WERI-Rb-1 (cell line): ENCODE measurements around the gene PPP1R9A.
"Not testable (repeated sequence)": the region's sequence is repeated elsewhere in the genome, so short reads cannot be mapped to it uniquely, and the experiment has no call there.

ENCODE experiments used
- DNase-seq: peaks from one replicate; pipeline ENCODE4 v3.0.0-alpha.2; 2020
- H3K27ac ChIP-seq: fragments of 250-450 bp; sonication (Bioruptor Pico); 2 replicates; pipeline ENCODE4 v1.5.1; 2020; ENCODE audit warnings: mild to moderate bottlenecking, moderate library complexity
- H3K27me3 ChIP-seq: fragments of 250-450 bp; sonication (Bioruptor Pico); 2 replicates; pipeline ENCODE4 v1.5.1; 2021; ENCODE audit warnings: mild to moderate bottlenecking, low read depth, moderate library complexity; ENCODE audit not compliant: insufficient read depth, severe bottlenecking
- H3K36me3 ChIP-seq: fragments of 250-450 bp; sonication (Bioruptor Pico); 2 replicates; pipeline ENCODE4 v1.5.1; 2020; ENCODE audit warnings: mild to moderate bottlenecking, moderate library complexity
- H3K4me3 ChIP-seq: 2 replicates; pipeline ENCODE4 v1.5.1; 2011; ENCODE audit warnings: low read depth, mild to moderate bottlenecking, control low read depth, low read length
- H3K9me3 ChIP-seq: fragments of 250-450 bp; sonication (Bioruptor Pico); 2 replicates; pipeline ENCODE4 v1.5.1; 2021; ENCODE audit warnings: mild to moderate bottlenecking, moderate library complexity; ENCODE audit not compliant: severe bottlenecking
- CTCF ChIP-seq: IDR thresholded peaks from 2 replicates; pipeline ENCODE4 v1.5.1; 2011; ENCODE audit warnings: low read depth, mild to moderate bottlenecking, control low read depth, inconsistent platforms, low read length

The PPP1R9A gene

GRCh38 chr7:94999069-94999351 lies 91.6 kb downstream of the PPP1R9A start:
- no peaks in the 10 kb centered on the region for H3K27me3 ChIP-seq
- no peaks in the 10 kb centered on the region for H3K36me3 ChIP-seq
- H3K9me3 ChIP-seq = no peaks in the 10 kb centered on the region
- DNase-seq = no peak
- TF ChIP-seq CTCF = no peak
- no peak overlapping the region for H3K27ac ChIP-seq
- H3K4me3 ChIP-seq = no peak overlapping the region

GRCh38 chr7:94999601-95000000 lies 92.2 kb downstream of the PPP1R9A start:
- not testable (repeated sequence) for H3K36me3 ChIP-seq, H3K27me3 ChIP-seq, DNase-seq, H3K27ac ChIP-seq, H3K4me3 ChIP-seq, H3K9me3 ChIP-seq

- TF ChIP-seq CTCF = no peak
These were observed 93.9 kb downstream of the PPP1R9A start for GRCh38 chr7:95001258-95001657.

GRCh38 chr7:95001815-95002561 lies 94.6 kb downstream of the PPP1R9A start:
- no peak for TF ChIP-seq CTCF
- no peak overlapping the region for H3K27ac ChIP-seq
- H3K9me3 ChIP-seq = no peaks in the 10 kb centered on the region
- no peaks in the 10 kb centered on the region for H3K27me3 ChIP-seq
- no peak overlapping the region for H3K4me3 ChIP-seq
- no peak for DNase-seq
- H3K36me3 ChIP-seq = no peaks in the 10 kb centered on the region

More at GRCh38 chr7:95001258-95001657, 93.9 kb downstream of the PPP1R9A start:
- Histone ChIP-seq H3K27ac (no peak overlapping the region), H3K4me3 (no peak overlapping the region), H3K36me3 (no peaks in the 10 kb centered on the region), H3K27me3 (no peaks in the 10 kb centered on the region), H3K9me3 (no peaks in the 10 kb centered on the region)
- no peak for DNase-seq

GRCh38 chr7:95002775-95003174 lies 95.4 kb downstream of the PPP1R9A start:
- Histone ChIP-seq H3K27ac (no peak overlapping the region), H3K4me3 (no peak overlapping the region), H3K27me3 (no peaks in the 10 kb centered on the region), H3K36me3 (no peaks in the 10 kb centered on the region), H3K9me3 (no peaks in the 10 kb centered on the region)
- DNase-seq = no peak
- no peak for TF ChIP-seq CTCF

- Histone ChIP-seq H3K36me3 (no peaks in the 10 kb centered on the region), H3K27ac (no peak overlapping the region), H3K4me3 (no peak overlapping the region), H3K9me3 (no peaks in the 10 kb centered on the region), H3K27me3 (no peaks in the 10 kb centered on the region)
- DNase-seq = no peak
- no peak for TF ChIP-seq CTCF
These were observed 97.3 kb downstream of the PPP1R9A start for GRCh38 chr7:95004618-95005247.
